ENCODE results near the gene INSR.

INSR gene

DNA sequence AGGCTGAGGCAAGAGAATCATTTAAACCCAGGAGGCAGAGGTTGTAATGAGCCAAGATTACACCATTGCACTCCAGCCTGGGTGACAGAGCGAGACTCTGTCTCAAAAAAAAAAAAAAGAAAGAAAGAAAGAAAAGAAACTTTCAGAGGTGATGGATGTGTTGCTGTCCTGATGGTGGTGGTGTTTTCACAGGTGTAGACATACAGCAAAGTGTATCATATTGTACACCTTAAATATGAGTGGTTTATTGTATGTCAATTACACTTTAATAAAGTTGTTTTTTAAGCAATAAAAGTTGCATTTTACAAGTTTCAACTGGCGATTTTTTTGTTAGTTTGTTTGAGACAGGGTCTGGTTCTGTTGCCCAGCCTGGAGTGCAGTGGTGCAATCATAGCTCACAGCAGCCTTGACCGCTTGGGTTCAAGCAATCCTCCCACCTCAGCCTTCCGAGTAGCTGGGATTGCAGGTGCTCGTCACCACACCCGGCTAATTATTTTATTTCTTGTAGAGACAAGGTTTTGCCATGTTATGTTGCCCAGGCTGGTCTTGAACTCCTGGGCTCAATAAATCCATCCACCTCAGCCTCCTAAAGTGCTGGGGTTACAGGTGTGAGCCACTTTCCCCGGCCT, 13.5 kb upstream of the INSR start:
- TF ChIP-seq, protein P1, sequence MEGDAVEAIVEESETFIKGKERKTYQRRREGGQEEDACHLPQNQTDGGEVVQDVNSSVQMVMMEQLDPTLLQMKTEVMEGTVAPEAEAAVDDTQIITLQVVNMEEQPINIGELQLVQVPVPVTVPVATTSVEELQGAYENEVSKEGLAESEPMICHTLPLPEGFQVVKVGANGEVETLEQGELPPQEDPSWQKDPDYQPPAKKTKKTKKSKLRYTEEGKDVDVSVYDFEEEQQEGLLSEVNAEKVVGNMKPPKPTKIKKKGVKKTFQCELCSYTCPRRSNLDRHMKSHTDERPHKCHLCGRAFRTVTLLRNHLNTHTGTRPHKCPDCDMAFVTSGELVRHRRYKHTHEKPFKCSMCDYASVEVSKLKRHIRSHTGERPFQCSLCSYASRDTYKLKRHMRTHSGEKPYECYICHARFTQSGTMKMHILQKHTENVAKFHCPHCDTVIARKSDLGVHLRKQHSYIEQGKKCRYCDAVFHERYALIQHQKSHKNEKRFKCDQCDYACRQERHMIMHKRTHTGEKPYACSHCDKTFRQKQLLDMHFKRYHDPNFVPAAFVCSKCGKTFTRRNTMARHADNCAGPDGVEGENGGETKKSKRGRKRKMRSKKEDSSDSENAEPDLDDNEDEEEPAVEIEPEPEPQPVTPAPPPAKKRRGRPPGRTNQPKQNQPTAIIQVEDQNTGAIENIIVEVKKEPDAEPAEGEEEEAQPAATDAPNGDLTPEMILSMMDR (IDR thresholded peaks at IDR 0.05; ENCODE audit: poor library complexity, severe bottlenecking) = no peak
- Histone ChIP-seq H3K4me3 (ENCODE audit: severe bottlenecking) (no peak overlapping the region), H3K9me3 (ENCODE audit: severe bottlenecking) (no peaks in the 10 kb centered on the region), H3K27ac (ENCODE audit: poor library complexity, severe bottlenecking) (no peak overlapping the region), H3K4me1 (ENCODE audit: insufficient read depth, poor library complexity, severe bottlenecking) (no peaks in the 10 kb centered on the region), H3K27me3 (ENCODE audit: insufficient read depth, poor library complexity, severe bottlenecking) (no peaks in the 10 kb centered on the region), H3K36me3 (ENCODE audit: low read depth) (no peaks in the 10 kb centered on the region)
- DNase-seq (ENCODE audit: low spot score) = no peak
- no peak for ATAC-seq (ENCODE audit: low read depth)

DNA sequence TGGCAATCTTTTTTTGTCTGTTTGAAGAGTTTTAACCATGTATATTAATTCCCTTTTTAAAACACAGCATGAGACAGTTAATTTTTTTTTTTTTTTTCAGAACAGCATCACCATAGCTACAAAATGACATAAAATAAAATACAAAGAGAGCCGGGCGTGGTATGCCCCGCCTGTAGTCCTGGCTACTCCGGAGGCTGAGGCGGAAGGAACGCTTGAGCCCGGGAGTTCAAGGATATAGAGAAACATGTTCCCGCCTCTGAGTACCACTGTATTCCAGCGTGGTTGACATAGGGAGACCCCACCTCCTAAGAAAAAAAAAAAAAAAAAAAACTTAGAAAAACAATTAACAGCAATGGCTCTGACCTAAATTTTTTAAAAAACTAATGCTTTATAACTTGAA, 10.0 kb upstream of the INSR start:
- Histone ChIP-seq H3K27ac (ENCODE audit: poor library complexity, severe bottlenecking) (no peak overlapping the region), H3K36me3 (ENCODE audit: low read depth) (no peaks in the 10 kb centered on the region), H3K9me3 (ENCODE audit: severe bottlenecking) (no peaks in the 10 kb centered on the region), H3K4me3 (ENCODE audit: severe bottlenecking) (no peak overlapping the region), H3K27me3 (ENCODE audit: insufficient read depth, poor library complexity, severe bottlenecking) (no peaks in the 10 kb centered on the region), H3K4me1 (ENCODE audit: insufficient read depth, poor library complexity, severe bottlenecking) (no peaks in the 10 kb centered on the region)
- DNase-seq (ENCODE audit: low spot score) (no peak), ATAC-seq (ENCODE audit: low read depth) (no peak)
- TF ChIP-seq, protein P1 (IDR thresholded peaks at IDR 0.05; ENCODE audit: poor library complexity, severe bottlenecking) = no peak

DNA sequence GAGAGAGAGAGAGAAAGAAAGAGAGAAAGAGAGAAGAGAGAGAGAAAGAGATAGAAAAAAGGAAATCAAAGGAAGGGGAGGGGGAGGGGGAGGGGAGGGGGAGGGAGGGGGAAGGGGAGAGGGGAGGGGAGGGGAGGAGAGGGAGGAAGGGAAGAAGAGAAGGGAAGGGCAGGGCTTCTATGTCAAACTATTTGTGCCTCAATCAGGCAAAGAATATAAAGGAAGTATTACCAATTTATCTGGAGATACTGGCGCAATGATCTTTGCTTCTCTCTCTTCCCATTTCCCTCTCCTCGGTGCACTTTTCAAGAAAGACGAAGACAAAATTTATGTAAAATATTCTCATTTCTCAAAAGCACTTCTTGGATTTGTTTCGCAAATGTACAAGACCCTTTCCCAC, 9.3 kb upstream of the INSR start:
- Histone ChIP-seq H3K4me1 (ENCODE audit: insufficient read depth, poor library complexity, severe bottlenecking) (no peaks in the 10 kb centered on the region), H3K36me3 (ENCODE audit: low read depth) (no peaks in the 10 kb centered on the region), H3K4me3 (ENCODE audit: severe bottlenecking) (no peak overlapping the region), H3K27me3 (ENCODE audit: insufficient read depth, poor library complexity, severe bottlenecking) (no peaks in the 10 kb centered on the region), H3K9me3 (ENCODE audit: severe bottlenecking) (no peaks in the 10 kb centered on the region), H3K27ac (ENCODE audit: poor library complexity, severe bottlenecking) (no peak overlapping the region)
- ATAC-seq (ENCODE audit: low read depth) (no peak), DNase-seq (ENCODE audit: low spot score) (no peak)
- TF ChIP-seq, protein P1 (IDR thresholded peaks at IDR 0.05; ENCODE audit: poor library complexity, severe bottlenecking) = no peak

DNA sequence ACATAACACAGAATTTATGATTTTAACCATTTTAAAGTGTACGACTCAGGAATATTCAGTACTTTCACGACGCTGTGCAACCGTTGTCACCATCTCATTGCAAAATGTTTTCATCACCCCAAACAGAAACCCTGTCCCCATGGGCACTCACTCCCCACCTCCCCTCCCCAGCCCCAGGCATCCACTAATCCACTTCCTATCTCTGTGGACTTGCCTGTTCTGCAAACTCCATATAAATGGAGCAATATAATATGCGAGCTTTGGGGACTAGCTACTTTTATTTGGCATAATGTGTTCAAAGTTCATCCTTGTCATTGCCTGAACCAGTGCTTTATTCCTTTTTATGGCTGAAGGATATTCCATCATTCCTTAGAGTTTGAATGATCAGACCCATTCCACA, 7.3 kb upstream of the INSR start:
- no peaks in the 10 kb centered on the region for H3K36me3 ChIP-seq (ENCODE audit: low read depth)
- DNase-seq (ENCODE audit: low spot score) (no peak), ATAC-seq (ENCODE audit: low read depth) (no peak)
- no peaks in the 10 kb centered on the region for H3K9me3 ChIP-seq (ENCODE audit: severe bottlenecking)
- H3K27ac ChIP-seq (ENCODE audit: poor library complexity, severe bottlenecking) = no peak overlapping the region
- TF ChIP-seq, protein P1 (IDR thresholded peaks at IDR 0.05; ENCODE audit: poor library complexity, severe bottlenecking) = no peak
- H3K4me3 ChIP-seq (ENCODE audit: severe bottlenecking) = no peak overlapping the region
- no peaks in the 10 kb centered on the region for H3K4me1 ChIP-seq (ENCODE audit: insufficient read depth, poor library complexity, severe bottlenecking)
- no peaks in the 10 kb centered on the region for H3K27me3 ChIP-seq (ENCODE audit: insufficient read depth, poor library complexity, severe bottlenecking)

DNA sequence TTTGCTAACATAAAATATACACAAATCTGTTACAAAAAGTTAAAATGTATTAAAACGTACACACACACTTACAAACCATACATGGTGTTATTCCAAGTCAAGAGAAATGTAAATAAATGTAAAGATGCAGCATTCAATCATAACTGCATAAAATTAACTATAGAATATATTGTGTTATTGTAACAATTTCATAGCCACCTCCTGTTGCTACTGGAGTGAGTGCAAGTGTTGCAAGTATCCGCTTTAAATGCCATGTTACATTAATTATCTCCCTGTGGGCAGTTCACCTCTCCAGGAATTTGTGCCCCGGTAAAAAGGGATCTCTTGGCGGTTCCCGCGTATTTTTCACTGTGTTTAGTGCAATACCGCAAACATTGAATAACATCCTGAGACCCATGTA, 3.5 kb upstream of the INSR start:
- no peak for DNase-seq (ENCODE audit: low spot score)
- ATAC-seq (ENCODE audit: low read depth) = no peak
- Histone ChIP-seq H3K4me1 (ENCODE audit: insufficient read depth, poor library complexity, severe bottlenecking) (no peaks in the 10 kb centered on the region), H3K27ac (ENCODE audit: poor library complexity, severe bottlenecking) (no peak overlapping the region), H3K4me3 (ENCODE audit: severe bottlenecking) (no peak overlapping the region), H3K36me3 (ENCODE audit: low read depth) (no peaks in the 10 kb centered on the region), H3K9me3 (ENCODE audit: severe bottlenecking) (no peaks in the 10 kb centered on the region), H3K27me3 (ENCODE audit: insufficient read depth, poor library complexity, severe bottlenecking) (no peaks in the 10 kb centered on the region)
- TF ChIP-seq, protein P1 (IDR thresholded peaks at IDR 0.05; ENCODE audit: poor library complexity, severe bottlenecking) = no peak
